Ishikawa (cell line): ENCODE measurements around the gene SLC2A3.

ENCODE experiments used
- CEBPB ChIP-seq: IDR thresholded peaks from 2 replicates; pipeline ENCODE4 v1.6.1; 2012
- EGR1 ChIP-seq: IDR thresholded peaks from 2 replicates; pipeline ENCODE4 v1.6.1; 2012
- TAF1 ChIP-seq: IDR thresholded peaks from 2 replicates; pipeline ENCODE4 v1.6.1; 2012; ENCODE audit warnings: low read depth, mild to moderate bottlenecking
- YY1 ChIP-seq: IDR thresholded peaks from 2 replicates; pipeline ENCODE4 v1.6.1; 2012; ENCODE audit warnings: low read depth
- ZBTB7A ChIP-seq: IDR thresholded peaks from 2 replicates; pipeline ENCODE4 v1.6.1; 2012; ENCODE audit warnings: low read depth
- TF ChIP-seq, protein P1 (sequence below): IDR thresholded peaks from 2 replicates; pipeline ENCODE4 v1.6.1; 2012; ENCODE audit warnings: low read depth, mild to moderate bottlenecking

DNA sequence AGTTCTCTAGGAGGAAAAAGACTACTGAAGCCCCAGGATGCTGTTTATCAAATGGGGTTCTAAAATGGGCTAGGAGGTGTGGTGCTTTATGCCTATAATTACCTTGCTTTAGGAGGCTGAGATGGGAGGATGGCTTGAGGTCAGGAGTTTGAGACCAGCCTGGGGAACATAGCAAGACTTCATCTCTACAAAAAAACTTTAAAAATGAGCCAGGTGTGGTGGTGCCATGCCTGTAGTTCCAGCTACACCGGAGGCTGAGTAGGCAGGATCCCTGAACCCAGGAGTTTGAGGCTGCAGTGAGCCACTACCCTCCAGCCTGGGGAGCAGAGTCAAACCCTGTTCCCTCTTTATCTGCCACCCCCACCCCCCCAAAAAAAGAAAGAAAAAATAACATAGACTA lies 23.3 kb upstream of the SLC2A3 start:
- no peak for TF ChIP-seq YY1
- TF ChIP-seq TAF1, result no peak
- TF ChIP-seq EGR1, result no peak
- TF ChIP-seq, protein P1, sequence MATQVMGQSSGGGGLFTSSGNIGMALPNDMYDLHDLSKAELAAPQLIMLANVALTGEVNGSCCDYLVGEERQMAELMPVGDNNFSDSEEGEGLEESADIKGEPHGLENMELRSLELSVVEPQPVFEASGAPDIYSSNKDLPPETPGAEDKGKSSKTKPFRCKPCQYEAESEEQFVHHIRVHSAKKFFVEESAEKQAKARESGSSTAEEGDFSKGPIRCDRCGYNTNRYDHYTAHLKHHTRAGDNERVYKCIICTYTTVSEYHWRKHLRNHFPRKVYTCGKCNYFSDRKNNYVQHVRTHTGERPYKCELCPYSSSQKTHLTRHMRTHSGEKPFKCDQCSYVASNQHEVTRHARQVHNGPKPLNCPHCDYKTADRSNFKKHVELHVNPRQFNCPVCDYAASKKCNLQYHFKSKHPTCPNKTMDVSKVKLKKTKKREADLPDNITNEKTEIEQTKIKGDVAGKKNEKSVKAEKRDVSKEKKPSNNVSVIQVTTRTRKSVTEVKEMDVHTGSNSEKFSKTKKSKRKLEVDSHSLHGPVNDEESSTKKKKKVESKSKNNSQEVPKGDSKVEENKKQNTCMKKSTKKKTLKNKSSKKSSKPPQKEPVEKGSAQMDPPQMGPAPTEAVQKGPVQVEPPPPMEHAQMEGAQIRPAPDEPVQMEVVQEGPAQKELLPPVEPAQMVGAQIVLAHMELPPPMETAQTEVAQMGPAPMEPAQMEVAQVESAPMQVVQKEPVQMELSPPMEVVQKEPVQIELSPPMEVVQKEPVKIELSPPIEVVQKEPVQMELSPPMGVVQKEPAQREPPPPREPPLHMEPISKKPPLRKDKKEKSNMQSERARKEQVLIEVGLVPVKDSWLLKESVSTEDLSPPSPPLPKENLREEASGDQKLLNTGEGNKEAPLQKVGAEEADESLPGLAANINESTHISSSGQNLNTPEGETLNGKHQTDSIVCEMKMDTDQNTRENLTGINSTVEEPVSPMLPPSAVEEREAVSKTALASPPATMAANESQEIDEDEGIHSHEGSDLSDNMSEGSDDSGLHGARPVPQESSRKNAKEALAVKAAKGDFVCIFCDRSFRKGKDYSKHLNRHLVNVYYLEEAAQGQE, result no peak
- no peak for TF ChIP-seq ZBTB7A
- TF ChIP-seq CEBPB, result no peak
